D341Med (cell line): ENCODE results near the gene ADK.
"Not testable (repeated sequence)": the region's sequence is repeated elsewhere in the genome, so short reads cannot be mapped to it uniquely, and the experiment has no call there.

ENCODE experiments used
- DNase-seq: peaks from one replicate; pipeline ENCODE4 v3.0.0; 2012; ENCODE audit warnings: low spot score

Gene ADK

GRCh38 chr10:74490551-74490950 is 339.5 kb downstream of the ADK start:
- DNase-seq = no peak

- no peak for DNase-seq
These were observed 340.0 kb downstream of the ADK start for GRCh38 chr10:74491014-74491413.

- DNase-seq = not testable (repeated sequence)
These were observed 345.3 kb downstream of the ADK start for GRCh38 chr10:74496276-74496675.

GRCh38 chr10:74498664-74499063 is 347.6 kb downstream of the ADK start:
- DNase-seq = not testable (repeated sequence)

- DNase-seq = no peak
These were observed 349.1 kb downstream of the ADK start for GRCh38 chr10:74500026-74500704.

GRCh38 chr10:74500816-74501215 is 349.8 kb downstream of the ADK start:
- no peak for DNase-seq

GRCh38 chr10:74502963-74503608 is 352.1 kb downstream of the ADK start:
- DNase-seq = no peak

GRCh38 chr10:74507951-74508350 is 356.9 kb downstream of the ADK start:
- no peak for DNase-seq

GRCh38 chr10:74510594-74510993 is 359.6 kb downstream of the ADK start:
- DNase-seq = no peak

GRCh38 chr10:74511051-74511450 is 360.0 kb downstream of the ADK start:
- no peak for DNase-seq

- no peak for DNase-seq
These were observed 363.3 kb downstream of the ADK start for GRCh38 chr10:74514322-74514721.

GRCh38 chr10:74518061-74518460 is 367.0 kb downstream of the ADK start:
- DNase-seq = no peak

- DNase-seq = no peak
These were observed 370.5 kb downstream of the ADK start for GRCh38 chr10:74521526-74521925.

GRCh38 chr10:74523199-74523598 is 372.2 kb downstream of the ADK start:
- no peak for DNase-seq

GRCh38 chr10:74525885-74526284 is 374.9 kb downstream of the ADK start:
- DNase-seq = no peak

- DNase-seq = not testable (repeated sequence)
These were observed 376.6 kb downstream of the ADK start for GRCh38 chr10:74527611-74528010.

GRCh38 chr10:74529205-74529604 is 378.2 kb downstream of the ADK start:
- DNase-seq = no peak

- DNase-seq = no peak
These were observed 380.0 kb downstream of the ADK start for GRCh38 chr10:74530981-74531380.

GRCh38 chr10:74539317-74539716 is 388.3 kb downstream of the ADK start:
- DNase-seq = no peak

GRCh38 chr10:74541375-74541774 is 390.4 kb downstream of the ADK start:
- no peak for DNase-seq

- no peak for DNase-seq
These were observed 391.1 kb downstream of the ADK start for GRCh38 chr10:74542077-74542476.

GRCh38 chr10:74543276-74543675 is 392.3 kb downstream of the ADK start:
- no peak for DNase-seq

GRCh38 chr10:74544106-74544505 is 393.1 kb downstream of the ADK start:
- no peak for DNase-seq

GRCh38 chr10:74548676-74549075 is 397.7 kb downstream of the ADK start:
- DNase-seq = no peak
